ENCODE results near the gene MAPKBP1. TPM values are rescaled to one million over a fixed set of nuclear protein-coding genes. Genes with fewer than 3 reads are reported as not detected.

Gene MAPKBP1
- total RNA-seq, 6 experiments from 2014 or later: 4.3 to 7.9 (median 5.7) TPM

DNA sequence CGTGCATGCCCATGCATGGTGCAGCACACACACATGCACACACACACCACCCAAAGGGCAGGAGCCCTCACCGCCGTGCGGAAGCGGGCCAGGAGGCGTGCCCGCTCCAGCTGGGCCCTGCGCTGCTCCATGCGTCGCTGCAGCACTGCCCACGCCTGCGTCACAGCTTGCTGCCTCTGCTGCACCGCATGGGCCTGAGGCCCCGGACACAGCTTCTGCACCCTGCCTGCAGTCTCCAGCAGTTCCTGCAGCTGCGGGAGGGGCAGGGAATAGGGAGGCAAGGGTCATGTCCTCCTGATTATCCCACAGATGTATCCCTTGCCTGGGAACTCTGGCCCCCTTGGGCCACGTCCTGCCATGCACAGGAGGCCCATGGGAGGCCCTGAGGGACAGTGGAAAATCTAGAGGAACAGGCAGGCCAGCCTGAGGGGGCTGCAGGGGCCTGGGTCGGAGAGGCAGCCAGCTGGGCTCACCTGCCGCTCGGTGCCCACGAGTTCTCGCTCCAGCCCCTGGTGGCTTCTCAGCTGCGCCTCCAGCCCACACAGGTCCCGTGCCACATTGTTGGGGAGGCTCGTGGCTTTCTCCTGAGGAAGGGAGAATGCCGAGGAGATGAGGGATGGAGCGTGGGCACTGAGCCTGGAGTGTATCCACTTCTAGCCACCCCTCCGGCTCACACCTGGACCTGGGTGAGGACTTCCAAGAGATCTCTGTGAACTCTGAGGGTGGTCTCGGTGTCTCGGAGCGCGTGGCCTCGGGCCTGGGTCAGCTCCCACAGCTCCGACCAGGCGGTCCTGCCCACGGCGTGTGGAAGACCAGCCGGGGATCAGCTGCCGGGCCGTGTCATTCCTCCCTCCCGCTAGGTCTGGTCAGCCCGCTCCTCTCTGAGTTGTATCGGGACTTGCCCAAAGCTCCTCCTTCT, 95.7 kb downstream of the MAPKBP1 start:
- TF ChIP-seq, protein P1, sequence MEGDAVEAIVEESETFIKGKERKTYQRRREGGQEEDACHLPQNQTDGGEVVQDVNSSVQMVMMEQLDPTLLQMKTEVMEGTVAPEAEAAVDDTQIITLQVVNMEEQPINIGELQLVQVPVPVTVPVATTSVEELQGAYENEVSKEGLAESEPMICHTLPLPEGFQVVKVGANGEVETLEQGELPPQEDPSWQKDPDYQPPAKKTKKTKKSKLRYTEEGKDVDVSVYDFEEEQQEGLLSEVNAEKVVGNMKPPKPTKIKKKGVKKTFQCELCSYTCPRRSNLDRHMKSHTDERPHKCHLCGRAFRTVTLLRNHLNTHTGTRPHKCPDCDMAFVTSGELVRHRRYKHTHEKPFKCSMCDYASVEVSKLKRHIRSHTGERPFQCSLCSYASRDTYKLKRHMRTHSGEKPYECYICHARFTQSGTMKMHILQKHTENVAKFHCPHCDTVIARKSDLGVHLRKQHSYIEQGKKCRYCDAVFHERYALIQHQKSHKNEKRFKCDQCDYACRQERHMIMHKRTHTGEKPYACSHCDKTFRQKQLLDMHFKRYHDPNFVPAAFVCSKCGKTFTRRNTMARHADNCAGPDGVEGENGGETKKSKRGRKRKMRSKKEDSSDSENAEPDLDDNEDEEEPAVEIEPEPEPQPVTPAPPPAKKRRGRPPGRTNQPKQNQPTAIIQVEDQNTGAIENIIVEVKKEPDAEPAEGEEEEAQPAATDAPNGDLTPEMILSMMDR (IDR thresholded peaks at IDR 0.05): no peak
- TF ChIP-seq POLR2A (IDR thresholded peaks at IDR 0.05): no peak
- Histone ChIP-seq H3K4me3 (no peak overlapping the region), H3K27ac (no peak overlapping the region), H3K27me3 (no peaks in the 10 kb centered on the region), H3K36me3 (no peaks in the 10 kb centered on the region), H3K4me1 (peaks cover 0 to 23% (median 3%) of the 10 kb centered on the region in 4 donors), H3K9me3 (no peaks in the 10 kb centered on the region)
- ATAC-seq (no peak), DNase-seq (no peak)
- 90% methylated on average over 2 of the region's 42 CpGs for WGBS (ENCODE audit: insufficient coverage, low coverage, low lambda C conversion rate, missing lambda C conversion rate)
- intact Hi-C loops (cut with DNase I): no loop called here

DNA sequence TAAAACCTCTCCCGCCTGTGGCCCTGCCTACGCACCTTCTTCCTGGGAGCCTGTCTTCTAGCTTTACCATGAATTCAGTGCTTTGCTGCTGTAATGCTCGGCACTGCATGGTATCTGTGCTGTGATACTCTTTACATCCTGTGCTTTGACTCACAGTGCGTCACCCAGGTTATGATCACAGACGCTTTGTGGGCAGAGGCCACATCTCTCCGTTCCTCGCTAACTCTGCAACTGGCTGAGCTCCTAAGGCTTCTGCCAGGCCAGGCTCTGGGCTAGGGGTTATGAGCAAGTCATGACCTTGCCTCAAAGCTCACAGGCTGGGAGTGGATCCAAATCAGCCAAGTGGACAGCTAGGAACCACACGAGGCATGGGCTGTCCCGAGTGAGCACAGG, 96.4 kb downstream of the MAPKBP1 start:
- DNase-seq: peak in 2 of 3 donors; percentile 72 to 73
- 23% methylated on average over 3 of the region's 9 CpGs for WGBS (ENCODE audit: insufficient coverage, low coverage, low lambda C conversion rate, missing lambda C conversion rate)
- intact Hi-C loops (cut with DNase I): no loop called here
- H3K4me3 ChIP-seq: no peak overlapping the region
- H3K9me3 ChIP-seq: no peaks in the 10 kb centered on the region
- ATAC-seq: peak; percentile 46 to 82 (median 57)
- H3K27ac ChIP-seq: no peak overlapping the region
- no peaks in the 10 kb centered on the region for H3K36me3 ChIP-seq
- no peaks in the 10 kb centered on the region for H3K27me3 ChIP-seq
- TF ChIP-seq POLR2A (IDR thresholded peaks at IDR 0.05): no peak
- TF ChIP-seq, protein P1 (IDR thresholded peaks at IDR 0.05): no peak
- H3K4me1 ChIP-seq: peaks cover 0 to 22% (median 3%) of the 10 kb centered on the region in 4 donors

DNA sequence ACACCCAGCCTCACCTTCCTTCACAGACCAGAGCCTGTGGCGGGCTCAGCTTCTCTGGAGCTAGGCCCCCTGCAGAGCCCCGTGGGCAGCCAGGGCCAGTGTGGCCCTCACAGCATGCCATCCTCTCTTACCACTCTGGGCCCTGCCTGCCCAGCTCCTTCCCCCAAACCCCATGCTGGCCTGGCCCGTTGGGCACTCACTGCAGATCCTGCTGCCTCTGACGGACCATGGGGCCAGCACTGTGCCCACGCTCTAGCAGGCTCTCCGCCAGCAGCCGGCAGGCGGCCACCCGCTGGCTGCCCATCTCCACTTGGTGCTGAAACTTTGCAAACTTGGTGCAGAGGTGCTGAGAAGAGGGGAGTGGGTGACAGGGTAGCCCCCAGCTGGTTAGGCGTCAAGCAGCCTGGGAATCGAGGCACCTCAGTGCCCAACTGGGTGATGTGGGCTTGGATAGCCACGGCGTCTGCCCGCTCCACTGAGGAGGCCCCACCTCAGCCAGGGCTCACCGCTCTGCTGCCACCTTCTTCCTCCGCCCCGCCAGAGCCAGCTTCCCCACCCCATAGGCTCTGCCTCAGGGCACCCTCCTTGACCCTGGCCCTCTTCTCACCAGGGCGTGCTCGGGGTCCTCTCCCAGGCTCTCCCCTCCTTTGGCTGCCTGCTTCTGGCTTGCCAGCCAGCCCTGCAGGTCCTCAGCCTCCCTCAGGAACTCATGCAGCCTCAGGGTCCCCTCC, 97.1 kb downstream of the MAPKBP1 start:
- intact Hi-C loops (cut with DNase I): no loop called here
- no peaks in the 10 kb centered on the region for H3K36me3 ChIP-seq
- peak in 1 of 3 donors; percentile 51 for DNase-seq
- no peaks in the 10 kb centered on the region for H3K27me3 ChIP-seq
- no peak overlapping the region for H3K27ac ChIP-seq
- WGBS (ENCODE audit: insufficient coverage, low coverage, low lambda C conversion rate, missing lambda C conversion rate): 73% methylated on average over 3 of the region's 19 CpGs
- TF ChIP-seq, protein P1 (IDR thresholded peaks at IDR 0.05): no peak
- TF ChIP-seq POLR2A (IDR thresholded peaks at IDR 0.05): no peak
- H3K4me1 ChIP-seq: peaks cover 0 to 15% (median 3%) of the 10 kb centered on the region in 4 donors
- no peaks in the 10 kb centered on the region for H3K9me3 ChIP-seq
- no peak overlapping the region for H3K4me3 ChIP-seq
- peak in 1 of 4 donors; percentile 2 for ATAC-seq

DNA sequence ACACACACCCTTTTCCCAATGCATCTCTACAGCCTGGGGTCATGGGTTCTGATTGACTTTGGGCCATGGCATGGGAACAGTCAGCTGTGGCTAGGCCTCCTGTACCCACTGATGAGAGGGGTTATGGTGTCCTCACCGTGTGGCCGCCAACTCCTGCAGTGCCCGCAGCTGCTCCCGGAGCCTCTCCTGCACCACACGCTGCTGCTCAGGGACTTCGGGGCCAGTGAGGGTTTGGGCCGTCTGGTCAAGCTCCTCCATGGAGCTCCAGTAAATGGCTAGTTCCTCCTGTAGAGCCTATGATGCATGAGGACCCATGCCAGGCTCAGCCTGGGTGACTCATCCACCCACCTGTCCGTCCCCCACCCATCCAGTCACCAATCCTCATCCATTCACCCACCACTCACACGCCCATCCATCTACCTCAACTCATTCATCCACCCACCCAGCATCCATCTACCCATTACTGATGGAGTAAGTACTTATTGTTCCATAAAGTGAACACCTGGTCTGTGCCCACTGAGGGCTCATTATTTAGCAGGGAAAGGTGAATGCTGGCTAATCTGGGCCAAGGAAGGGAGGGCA, 98.0 kb downstream of the MAPKBP1 start:
- H3K27ac ChIP-seq: no peak overlapping the region
- no peak overlapping the region for H3K4me3 ChIP-seq
- TF ChIP-seq, protein P1 (IDR thresholded peaks at IDR 0.05): no peak
- no peak for TF ChIP-seq POLR2A (IDR thresholded peaks at IDR 0.05)
- DNase-seq (no peak), ATAC-seq (no peak)
- H3K4me1 ChIP-seq: peaks cover 0 to 11% (median 3%) of the 10 kb centered on the region in 4 donors
- no peaks in the 10 kb centered on the region for H3K9me3 ChIP-seq
- no peaks in the 10 kb centered on the region for H3K36me3 ChIP-seq
- no peaks in the 10 kb centered on the region for H3K27me3 ChIP-seq
- intact Hi-C loops (cut with DNase I): no loop called here
- 86% methylated on average over 2 of the region's 9 CpGs for WGBS (ENCODE audit: insufficient coverage, low coverage, low lambda C conversion rate, missing lambda C conversion rate)

Data from right lobe of liver (tissue), 6 donors.